ENCODE measurements around the gene PAQR5. TPM values are rescaled to one million over a fixed set of nuclear protein-coding genes. Genes with fewer than 3 reads are reported as not detected.

The PAQR5 gene
- total RNA-seq, 1 donor from 2014 or later = 0.63 TPM

- no peaks in the 10 kb centered on the region for H3K36me3 ChIP-seq
- no peak overlapping the region for H3K4me3 ChIP-seq
- peaks cover 30% of the 10 kb centered on the region for H3K4me1 ChIP-seq
- H3K27ac ChIP-seq (replicated peaks) = no peak overlapping the region
- peaks cover 25% of the 10 kb centered on the region for H3K27me3 ChIP-seq (ENCODE audit: low read depth)
- no peak for DNase-seq
- H3K9me3 ChIP-seq (replicated peaks) = no peaks in the 10 kb centered on the region
- TF ChIP-seq, protein P1, sequence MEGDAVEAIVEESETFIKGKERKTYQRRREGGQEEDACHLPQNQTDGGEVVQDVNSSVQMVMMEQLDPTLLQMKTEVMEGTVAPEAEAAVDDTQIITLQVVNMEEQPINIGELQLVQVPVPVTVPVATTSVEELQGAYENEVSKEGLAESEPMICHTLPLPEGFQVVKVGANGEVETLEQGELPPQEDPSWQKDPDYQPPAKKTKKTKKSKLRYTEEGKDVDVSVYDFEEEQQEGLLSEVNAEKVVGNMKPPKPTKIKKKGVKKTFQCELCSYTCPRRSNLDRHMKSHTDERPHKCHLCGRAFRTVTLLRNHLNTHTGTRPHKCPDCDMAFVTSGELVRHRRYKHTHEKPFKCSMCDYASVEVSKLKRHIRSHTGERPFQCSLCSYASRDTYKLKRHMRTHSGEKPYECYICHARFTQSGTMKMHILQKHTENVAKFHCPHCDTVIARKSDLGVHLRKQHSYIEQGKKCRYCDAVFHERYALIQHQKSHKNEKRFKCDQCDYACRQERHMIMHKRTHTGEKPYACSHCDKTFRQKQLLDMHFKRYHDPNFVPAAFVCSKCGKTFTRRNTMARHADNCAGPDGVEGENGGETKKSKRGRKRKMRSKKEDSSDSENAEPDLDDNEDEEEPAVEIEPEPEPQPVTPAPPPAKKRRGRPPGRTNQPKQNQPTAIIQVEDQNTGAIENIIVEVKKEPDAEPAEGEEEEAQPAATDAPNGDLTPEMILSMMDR (IDR thresholded peaks at IDR 0.05; ENCODE audit: borderline replicate concordance) = no peak
- intact Hi-C loops (cut with micrococcal nuclease) = no loop called here
Measured at GRCh38 chr15:69302929-69303328, 4.2 kb downstream of the PAQR5 start.

- intact Hi-C loops (cut with micrococcal nuclease) = no loop called here
- Histone ChIP-seq H3K27ac (replicated peaks) (no peak overlapping the region), H3K36me3 (no peaks in the 10 kb centered on the region), H3K27me3 (ENCODE audit: low read depth) (peaks cover 18% of the 10 kb centered on the region), H3K4me3 (no peak overlapping the region), H3K4me1 (peaks cover 24% of the 10 kb centered on the region), H3K9me3 (replicated peaks) (no peaks in the 10 kb centered on the region)
- no peak for DNase-seq
- TF ChIP-seq, protein P1 (IDR thresholded peaks at IDR 0.05; ENCODE audit: borderline replicate concordance) = peak; percentile 17
Measured at GRCh38 chr15:69303337-69304181, 4.8 kb downstream of the PAQR5 start.

GRCh38 chr15:69304182-69304545 is 5.5 kb downstream of the PAQR5 start:
- no peaks in the 10 kb centered on the region for H3K36me3 ChIP-seq
- H3K4me3 ChIP-seq = no peak overlapping the region
- TF ChIP-seq, protein P1 (IDR thresholded peaks at IDR 0.05; ENCODE audit: borderline replicate concordance) = no peak
- no peaks in the 10 kb centered on the region for H3K9me3 ChIP-seq (replicated peaks)
- peaks cover 18% of the 10 kb centered on the region for H3K4me1 ChIP-seq
- no peak for DNase-seq
- H3K27me3 ChIP-seq (ENCODE audit: low read depth) = peaks cover 12% of the 10 kb centered on the region
- H3K27ac ChIP-seq (replicated peaks) = no peak overlapping the region
- intact Hi-C loops (cut with micrococcal nuclease) = no loop called here

DNA sequence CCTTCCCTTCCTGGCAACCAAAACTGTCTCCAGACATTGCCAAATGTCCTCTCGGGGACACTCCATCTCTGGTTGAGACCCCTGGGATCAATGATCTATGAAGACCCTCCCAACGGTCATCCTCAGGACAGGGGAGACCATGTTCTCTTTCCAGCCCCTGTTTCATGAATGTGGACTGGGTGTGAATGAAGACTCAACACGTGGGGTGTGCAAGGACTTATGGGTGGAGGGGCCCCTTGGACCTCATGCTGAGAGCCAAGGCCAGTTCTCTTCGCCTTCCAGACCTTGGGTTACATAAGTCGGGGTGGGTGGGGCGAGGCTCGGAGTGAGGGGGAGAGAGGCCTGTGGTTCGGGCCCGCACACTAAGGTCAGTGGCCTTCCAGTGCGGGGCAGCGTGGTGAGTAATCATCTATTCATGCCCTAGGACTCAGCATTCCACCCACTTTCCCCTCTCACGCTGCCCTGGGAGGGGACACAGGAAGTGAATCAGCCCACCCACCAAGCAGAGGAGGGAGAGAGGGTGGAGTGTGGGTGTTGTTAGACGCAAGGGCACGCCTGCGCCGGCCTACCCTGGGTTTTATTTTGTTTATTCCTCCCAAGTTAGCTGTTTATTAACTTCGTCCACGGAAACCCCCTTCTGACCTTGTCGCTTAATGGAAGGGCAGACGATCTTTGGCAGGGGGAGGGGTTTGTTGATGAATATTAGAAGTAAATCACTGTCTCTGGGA is 6.7 kb downstream of the PAQR5 start:
- intact Hi-C loops (cut with micrococcal nuclease) = no loop called here
- TF ChIP-seq, protein P1 (IDR thresholded peaks at IDR 0.05; ENCODE audit: borderline replicate concordance) = no peak
- Histone ChIP-seq H3K4me1 (peaks cover 7% of the 10 kb centered on the region), H3K9me3 (replicated peaks) (no peaks in the 10 kb centered on the region), H3K27me3 (ENCODE audit: low read depth) (peaks cover under 1% of the 10 kb centered on the region), H3K27ac (replicated peaks) (no peak overlapping the region), H3K4me3 (no peak overlapping the region), H3K36me3 (no peaks in the 10 kb centered on the region)
- DNase-seq = no peak

GRCh38 chr15:69305933-69306568 is 7.3 kb downstream of the PAQR5 start:
- Histone ChIP-seq H3K4me3 (no peak overlapping the region), H3K36me3 (no peaks in the 10 kb centered on the region), H3K4me1 (peaks cover 7% of the 10 kb centered on the region), H3K27me3 (ENCODE audit: low read depth) (no peaks in the 10 kb centered on the region), H3K9me3 (replicated peaks) (no peaks in the 10 kb centered on the region), H3K27ac (replicated peaks) (no peak overlapping the region)
- TF ChIP-seq, protein P1 (IDR thresholded peaks at IDR 0.05; ENCODE audit: borderline replicate concordance) = no peak
- no peak for DNase-seq
- intact Hi-C loops (cut with micrococcal nuclease) = no loop called here

Data from left ventricle myocardium inferior (tissue), 1 donor.